SK-N-DZ (cell line): ENCODE results near the gene STAT5B.
"Not testable (repeated sequence)": the region's sequence is repeated elsewhere in the genome, so short reads cannot be mapped to it uniquely, and the experiment has no call there.

Experiments used
- DNase-seq: peaks from one replicate; pipeline ENCODE4 v3.0.0-alpha.2; 2015; ENCODE audit warnings: low spot score

Gene STAT5B

GRCh38 chr17:42193969-42194899 lies 82.0 kb downstream of the STAT5B start, which contains the start of gene GHDC:
GHDC (minus strand) TSS chr17:42194494; CDS start chr17:42193581, 913 bp downstream.
- peak; percentile 90 for DNase-seq

GRCh38 chr17:42193216-42193968 lies 82.8 kb downstream of the STAT5B start:
- no peak for DNase-seq

GRCh38 chr17:42192189-42193126 lies 83.7 kb downstream of the STAT5B start:
- DNase-seq = no peak

GRCh38 chr17:42191275-42191608 lies 84.9 kb downstream of the STAT5B start:
- no peak for DNase-seq

GRCh38 chr17:42190491-42191274 lies 85.5 kb downstream of the STAT5B start:
- DNase-seq = no peak

DNA sequence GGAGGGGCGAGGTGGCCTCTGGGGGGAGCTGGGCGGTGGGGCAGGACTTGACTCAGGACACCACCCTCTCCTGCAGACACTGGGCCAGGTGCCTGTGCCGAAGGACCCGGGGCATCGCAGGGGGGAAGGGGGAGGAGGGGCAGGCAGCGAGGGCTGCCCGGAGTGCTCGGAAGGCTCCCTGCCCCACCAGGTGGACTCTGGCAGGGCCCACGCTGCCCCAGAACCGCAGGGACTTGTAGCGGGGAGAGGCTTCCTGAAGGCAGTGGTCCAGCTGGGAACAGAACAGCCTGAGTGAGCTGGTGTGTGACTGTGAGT lies 86.6 kb downstream of the STAT5B start:
- no peak for DNase-seq

DNA sequence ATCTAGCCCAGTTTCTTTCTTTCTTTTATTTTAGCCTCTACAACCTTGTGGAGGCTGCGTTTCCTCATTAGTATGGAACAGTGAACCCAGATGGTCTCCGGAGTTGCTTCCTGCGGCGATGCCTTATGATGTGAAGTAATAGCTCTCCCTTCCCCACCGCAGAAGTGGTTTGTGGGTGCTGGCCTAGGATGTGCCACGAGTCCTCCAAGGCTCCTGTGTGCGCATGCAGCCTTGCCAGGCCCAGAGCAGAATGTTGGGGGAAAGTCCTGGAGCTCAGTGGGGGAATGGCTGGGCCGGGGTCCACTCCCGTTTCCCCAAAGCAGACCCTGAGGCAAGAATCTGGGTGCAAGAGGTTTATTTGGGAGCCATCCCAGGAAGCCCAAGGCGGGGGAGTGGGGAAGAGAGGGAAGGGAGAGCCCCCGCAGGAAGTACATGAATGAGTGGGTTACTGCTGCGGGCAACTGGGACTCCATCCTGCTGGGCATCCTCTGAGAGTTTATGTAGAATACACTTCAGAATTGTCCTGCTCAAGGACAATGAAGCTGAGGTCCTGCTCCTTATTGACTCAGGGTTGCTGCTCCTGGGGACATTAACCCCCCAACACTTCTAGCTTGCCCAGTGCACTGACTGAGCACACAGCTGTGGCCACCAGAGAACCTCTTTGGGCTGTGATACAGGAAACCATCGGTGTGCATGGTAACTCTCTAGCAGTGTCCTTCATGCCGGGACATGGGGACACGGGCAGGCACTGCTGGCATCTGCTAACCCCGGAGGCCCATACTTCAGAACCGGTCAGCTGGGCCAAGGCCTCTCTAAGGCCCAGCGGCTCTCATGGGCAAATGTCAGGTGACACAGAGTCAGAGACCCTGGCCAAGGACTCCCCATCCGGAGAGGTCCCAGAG lies 87.2 kb downstream of the STAT5B start:
- DNase-seq = no peak

DNA sequence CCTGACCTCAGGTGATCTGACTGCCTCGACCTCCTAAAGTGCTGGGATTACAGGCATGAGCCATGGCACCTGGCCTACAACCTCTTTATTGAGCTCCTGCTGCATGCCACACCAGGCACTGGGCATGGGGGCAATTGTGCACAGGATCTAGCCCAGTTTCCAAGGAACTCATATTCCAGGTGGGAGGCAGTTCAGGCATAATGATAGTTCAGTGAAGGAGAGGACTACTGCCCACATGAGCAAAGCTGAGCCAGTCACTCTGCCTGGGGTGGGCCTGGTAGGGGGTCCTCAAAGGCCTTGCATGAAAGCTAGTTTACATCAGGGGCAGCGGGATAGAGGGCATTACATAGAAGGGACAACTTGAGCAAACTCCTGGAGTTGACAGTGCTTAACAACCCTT lies 88.4 kb downstream of the STAT5B start:
- no peak for DNase-seq

DNA sequence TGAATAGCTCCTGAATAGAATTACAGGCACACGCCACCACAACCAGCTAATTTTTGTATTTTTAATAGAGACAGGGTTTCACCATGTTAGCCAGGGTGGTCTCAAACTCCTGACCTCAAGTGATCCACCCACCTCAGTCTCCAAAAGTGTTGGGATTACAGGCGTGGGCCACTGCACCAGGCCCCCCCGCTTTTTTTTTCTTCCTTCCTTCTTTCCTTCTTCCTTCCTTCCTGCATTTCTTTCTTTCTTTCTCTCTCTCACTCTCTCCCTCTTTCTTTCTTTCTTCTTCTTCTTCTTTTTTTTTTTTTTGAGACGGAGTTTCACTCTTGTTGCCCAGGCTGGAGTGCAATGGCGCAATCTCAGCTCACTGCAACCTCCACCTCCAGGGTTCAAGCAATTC lies 90.0 kb downstream of the STAT5B start:
- not testable (repeated sequence) for DNase-seq

GRCh38 chr17:42185621-42185930 lies 90.6 kb downstream of the STAT5B start:
- peak; percentile 78 for DNase-seq

DNA sequence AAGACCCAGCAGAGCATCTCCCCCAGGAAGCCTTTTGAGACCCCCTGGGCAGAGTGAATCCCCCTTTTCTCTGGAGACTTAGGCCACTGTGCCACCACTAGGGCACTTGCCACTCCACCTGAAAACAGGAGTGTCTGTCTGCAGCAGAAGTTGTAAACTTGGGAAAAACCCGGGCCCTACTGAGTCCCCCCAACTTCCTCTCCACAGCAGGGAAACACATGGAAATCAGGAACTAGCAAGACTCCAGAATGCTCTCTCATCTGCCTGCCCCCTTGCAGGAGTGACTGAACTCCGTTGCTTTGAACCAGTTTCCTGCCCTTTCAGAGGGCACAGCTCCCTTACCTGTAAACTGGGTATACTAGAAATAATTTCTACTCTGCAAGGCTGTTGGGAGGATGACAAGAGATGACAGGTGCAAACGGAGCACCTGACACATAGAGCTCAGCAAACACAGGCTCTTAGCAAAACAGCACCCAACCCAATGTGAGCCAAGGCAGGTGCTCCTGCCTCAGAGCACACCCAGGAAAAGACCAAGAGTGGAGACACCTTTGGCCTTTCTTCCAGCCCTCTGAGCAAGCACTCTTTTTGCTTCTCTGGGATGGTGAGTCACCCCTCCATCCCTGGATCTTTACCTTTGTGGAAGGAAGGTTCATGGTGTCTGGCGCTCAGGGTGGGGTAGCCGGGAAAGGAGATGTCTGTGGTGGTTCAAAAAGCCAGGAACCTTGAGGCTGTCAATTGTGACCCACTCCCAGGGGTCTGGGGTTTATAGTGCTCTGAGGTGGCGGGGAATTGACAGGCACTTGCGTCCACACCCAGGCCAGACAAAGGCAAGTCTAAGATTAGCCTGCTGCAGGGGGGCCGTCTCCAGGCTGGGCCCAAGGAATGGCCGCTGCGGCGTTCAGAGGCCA lies 91.2 kb downstream of the STAT5B start, which contains the start of gene HCRT:
HCRT (minus strand) TSS at position 740 of the 908 bp plus-strand sequence; CDS start at position 653, 87 bp downstream.
- DNase-seq = peak; percentile 73

DNA sequence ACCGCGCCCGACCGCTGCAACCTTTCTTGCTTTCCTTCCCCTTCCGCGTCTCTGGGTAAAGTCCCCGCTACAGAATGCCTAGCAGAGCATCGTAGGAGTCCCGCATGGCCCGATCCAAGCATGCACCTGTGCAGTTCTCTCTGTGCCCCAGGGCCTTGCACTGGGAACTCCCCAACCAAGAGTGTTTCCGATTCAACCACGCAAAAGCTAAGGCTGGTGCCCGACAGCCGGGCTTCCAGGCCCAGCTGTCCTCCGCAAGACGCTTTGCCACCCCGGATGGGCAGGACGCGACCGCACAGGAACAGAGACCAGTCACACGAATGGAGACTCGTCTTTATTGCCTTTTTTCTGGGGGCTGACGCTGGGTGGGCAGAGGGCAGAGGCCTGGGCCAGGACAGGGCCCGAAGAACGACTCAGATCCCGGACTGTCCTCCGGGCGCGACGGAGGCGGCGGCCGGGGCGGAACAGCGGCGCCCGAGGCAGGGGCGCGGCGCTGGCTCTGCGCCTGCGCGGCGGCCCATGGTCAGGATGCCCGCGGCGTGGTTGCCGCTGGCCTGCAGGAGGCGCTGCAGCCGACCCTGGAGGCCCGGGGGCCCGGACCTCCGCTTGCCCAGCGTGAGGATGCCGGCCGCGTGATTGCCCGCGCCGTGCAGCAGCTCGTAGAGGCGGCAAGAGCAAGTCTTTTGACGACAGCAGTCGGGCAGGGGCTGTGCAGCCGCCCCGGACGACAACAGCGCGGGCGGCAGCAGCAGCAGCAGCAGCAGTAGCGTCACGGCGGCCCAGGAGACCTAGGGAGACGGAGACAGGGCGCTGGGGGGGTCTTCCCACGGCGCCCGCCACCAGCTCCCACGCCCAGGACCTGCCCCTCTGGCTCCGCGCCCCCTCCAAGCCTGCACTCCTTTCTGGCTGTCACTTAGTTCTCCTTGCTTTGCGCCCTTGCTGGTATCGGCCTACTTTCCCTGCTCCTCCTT lies 92.2 kb downstream of the STAT5B start:
- peak; percentile 84 for DNase-seq

DNA sequence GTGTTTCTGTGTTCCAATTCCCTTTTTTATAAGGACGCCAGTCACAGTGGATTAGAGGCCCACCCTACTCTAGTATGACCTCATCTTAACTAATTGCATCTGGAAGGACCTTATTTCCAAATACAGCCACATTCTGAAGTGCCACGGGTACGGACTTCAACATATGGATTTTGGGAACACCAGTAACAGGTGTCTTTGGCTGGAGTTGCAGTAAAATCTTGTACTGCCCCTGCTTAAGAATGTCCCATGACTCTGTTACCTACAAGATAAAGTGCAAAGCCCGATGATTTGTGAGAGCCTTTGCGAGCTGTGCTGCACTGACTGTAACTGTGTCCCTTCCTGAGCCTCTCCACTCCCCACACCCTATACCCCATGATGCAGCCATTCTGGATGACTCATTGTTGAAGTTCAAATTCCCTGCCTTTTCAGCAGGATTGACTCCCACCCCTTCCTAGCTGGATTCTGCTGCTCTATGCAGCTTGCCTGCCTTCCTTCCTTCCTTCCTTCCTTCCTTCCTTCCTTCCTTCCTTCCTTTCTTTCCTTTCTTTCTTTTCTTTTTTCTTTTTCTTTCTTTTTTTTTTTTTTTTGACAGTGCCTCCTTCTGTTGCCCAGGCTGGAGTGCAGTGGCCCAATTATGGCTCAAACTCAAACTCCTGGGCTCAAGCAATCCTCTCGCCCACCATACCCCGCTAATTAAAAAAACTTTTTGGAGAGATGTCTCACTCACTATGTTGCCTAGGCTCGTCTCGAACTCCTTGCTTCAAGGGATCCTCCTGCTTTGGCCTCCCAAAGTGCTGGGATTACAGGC lies 93.1 kb downstream of the STAT5B start:
- no peak for DNase-seq

GRCh38 chr17:42181851-42182207 lies 94.4 kb downstream of the STAT5B start:
- DNase-seq = no peak

- peak; percentile 95 for DNase-seq
Observed at GRCh38 chr17:42180922-42181850, 95.0 kb downstream of the STAT5B start, which contains the start of gene KCNH4. KCNH4 (minus strand) TSS chr17:42181142; CDS start chr17:42180945, 197 bp downstream.
